SK-N-SH (cell line): Measurements from ENCODE around the gene IGLON5. TPM values are rescaled to one million over a fixed set of nuclear protein-coding genes. Genes with fewer than 3 reads are reported as not detected.

ENCODE experiments used
- CTCF ChIA-PET: fragments of 300-600, 350-600 bp; formaldehyde crosslinking; extraction: SDS; loops from one replicate; lab custom pipeline; 2021; lab: Yijun Ruan, JAX
- POLR2A ChIA-PET: fragments of 350-600 bp; sonication (Branson Sonifier 250); formaldehyde crosslinking; extraction: SDS; loops from one replicate; lab custom pipeline; 2020; ENCODE audit warnings: antibody characterized with exemption, inconsistent platforms; lab: Yijun Ruan, JAX
- DNase-seq: peaks from one replicate; pipeline ENCODE4 v3.0.0; 2012
- H2AFZ ChIP-seq: fragments of 200-600 bp; sonication (generic); 2 replicates; pipeline ENCODE4 v1.8.1; 2016; ENCODE audit warnings: antibody characterized with exemption, mild to moderate bottlenecking, low read depth
- H3F3A ChIP-seq: fragments of 200-600 bp; sonication (generic); replicated peaks from 2 replicates; pipeline ENCODE3; 2016; ENCODE audit warnings: antibody characterized with exemption, mild to moderate bottlenecking; ENCODE audit not compliant: insufficient read depth
- H3K27ac ChIP-seq, 2 experiments: fragments of 200-500 bp in 1 of 2; fragments of 200-600 bp in 1 of 2; sonication (Bioruptor generic) in 1 of 2; sonication (generic), shearing (Covaris generic) in 1 of 2; 2 replicates each; pipeline versions ENCODE4 v1.5.1 to v1.6.1; 2014 to 2016; ENCODE audit warnings: low read depth in 2 of 2, inconsistent platforms in 1 of 2, low read length in 1 of 2, mild to moderate bottlenecking in 1 of 2, mixed read lengths in 1 of 2
- H3K27me3 ChIP-seq: fragments of 200-600 bp; sonication (generic), shearing (Covaris generic); 2 replicates; pipeline ENCODE4 v1.6.1; 2016; ENCODE audit warnings: mixed run types; ENCODE audit not compliant: insufficient read depth
- H3K36me3 ChIP-seq, 2 experiments: fragments of 200-500 bp in 1 of 2; fragments of 200-600 bp in 1 of 2; sonication (Bioruptor generic) in 1 of 2; sonication (generic) in 1 of 2; replicated peaks in 1 of 2; 2 replicates each; pipeline versions ENCODE3 to v1.5.1; 2014 to 2016; ENCODE audit warnings: low read length in 1 of 2, mild to moderate bottlenecking in 1 of 2; ENCODE audit not compliant: insufficient read depth in 2 of 2, control insufficient read depth in 1 of 2
- H3K4me1 ChIP-seq, 2 experiments: fragments of 200-500 bp in 1 of 2; fragments of 200-600 bp in 1 of 2; sonication (Bioruptor generic) in 1 of 2; sonication (generic), shearing (Covaris generic) in 1 of 2; 2 replicates each; pipeline versions ENCODE4 v1.5.1 to v1.6.1; 2014 to 2016; ENCODE audit warnings: low read depth in 1 of 2, low read length in 1 of 2, mixed run types in 1 of 2; ENCODE audit not compliant: insufficient read depth in 2 of 2, control insufficient read depth in 1 of 2
- H3K4me2 ChIP-seq: fragments of 200-600 bp; sonication (generic), shearing (Covaris generic); 2 replicates; pipeline ENCODE4 v1.6.1; 2017; ENCODE audit warnings: mixed run types
- H3K4me3 ChIP-seq, 2 experiments: fragments of 200-500 bp in 1 of 2; fragments of 200-600 bp in 1 of 2; sonication (Bioruptor generic) in 1 of 2; sonication (generic), shearing (Covaris generic) in 1 of 2; 2 replicates each; pipeline versions ENCODE4 v1.5.1 to v1.8.1; 2014 to 2016; ENCODE audit warnings: low read depth in 2 of 2, inconsistent platforms in 1 of 2, low read length in 1 of 2, mild to moderate bottlenecking in 1 of 2, mixed read lengths in 1 of 2, moderate library complexity in 1 of 2
- H3K79me2 ChIP-seq: fragments of 200-600 bp; sonication (generic); 2 replicates; pipeline ENCODE4 v1.8.1; 2017; ENCODE audit warnings: mild to moderate bottlenecking; ENCODE audit not compliant: insufficient read depth
- H3K9ac ChIP-seq: fragments of 200-600 bp; sonication (generic); 2 replicates; pipeline ENCODE4 v1.6.1; 2017; ENCODE audit warnings: mixed run types
- H3K9me2 ChIP-seq: fragments of 200-600 bp; sonication (generic); 2 replicates; pipeline ENCODE4 v1.6.1; 2017; ENCODE audit warnings: mixed run types
- H3K9me3 ChIP-seq: fragments of 200-600 bp; sonication (generic); 2 replicates; pipeline ENCODE4 v1.6.1; 2017; ENCODE audit warnings: mixed run types, mild to moderate bottlenecking, moderate library complexity
- H4K20me1 ChIP-seq: fragments of 200-600 bp; sonication (generic); 2 replicates; pipeline ENCODE4 v1.6.1; 2017; ENCODE audit warnings: mild to moderate bottlenecking, mixed run types; ENCODE audit not compliant: insufficient read depth
- FOSL2 ChIP-seq: IDR thresholded peaks from 2 replicates; pipeline ENCODE4 v1.4.0; 2012; ENCODE audit warnings: low read depth, mild to moderate bottlenecking, moderate library complexity, borderline replicate concordance
- FOXJ3 ChIP-seq: sonication (generic); formaldehyde crosslinking; IDR thresholded peaks from 2 replicates; pipeline ENCODE4 v1.5.1; 2020; ENCODE audit warnings: mild to moderate bottlenecking, missing genetic modification reagents
- FOXM1 ChIP-seq: IDR thresholded peaks from 2 replicates; pipeline ENCODE4 v1.4.0; 2012; ENCODE audit warnings: low read depth, mild to moderate bottlenecking
- GABPA ChIP-seq: IDR thresholded peaks from 2 replicates; pipeline ENCODE4 v1.4.0; 2012; ENCODE audit warnings: low read depth, mild to moderate bottlenecking
- GATA2 ChIP-seq: sonication (generic); formaldehyde crosslinking; IDR thresholded peaks from 2 replicates; pipeline ENCODE4 v1.5.0; 2020; ENCODE audit warnings: mild to moderate bottlenecking, missing genetic modification reagents
- MXI1 ChIP-seq: IDR thresholded peaks from 2 replicates; pipeline ENCODE4 v1.6.1; 2012; ENCODE audit warnings: mild to moderate bottlenecking, low read depth, low read length, improper control_type of control experiment
- NFIC ChIP-seq: IDR thresholded peaks from 2 replicates; pipeline ENCODE4 v1.4.0; 2012; ENCODE audit warnings: borderline replicate concordance
- NRF1 ChIP-seq: IDR thresholded peaks from 2 replicates; pipeline ENCODE4 v1.6.1; 2012; ENCODE audit warnings: low read depth, mild to moderate bottlenecking, low read length
- POLR2AphosphoS5 ChIP-seq: IDR thresholded peaks from 2 replicates; pipeline ENCODE4 v1.6.1; 2012; ENCODE audit warnings: low read depth, low read length
- RAD21 ChIP-seq: IDR thresholded peaks from 2 replicates; pipeline ENCODE4 v1.6.1; 2012; ENCODE audit warnings: mild to moderate bottlenecking, low read length
- RFX5 ChIP-seq: IDR thresholded peaks from 2 replicates; pipeline ENCODE4 v1.6.1; 2012; ENCODE audit warnings: mild to moderate bottlenecking, improper control_type of control experiment, low read length
- SIN3A ChIP-seq: IDR thresholded peaks from 2 replicates; pipeline ENCODE4 v1.6.1; 2012; ENCODE audit warnings: low read depth, mild to moderate bottlenecking, low read length, moderate library complexity, borderline replicate concordance
- SMC3 ChIP-seq: IDR thresholded peaks from 2 replicates; pipeline ENCODE4 v1.6.1; 2012; ENCODE audit warnings: low read depth, low read length, improper control_type of control experiment
- TAF1 ChIP-seq: IDR thresholded peaks from 2 replicates; pipeline ENCODE4 v1.6.1; 2012; ENCODE audit warnings: low read depth, mild to moderate bottlenecking, low read length, moderate library complexity, borderline replicate concordance
- YY1 ChIP-seq: IDR thresholded peaks from 2 replicates; pipeline ENCODE4 v1.4.0; 2012; ENCODE audit warnings: low read depth, mild to moderate bottlenecking
- WGBS: methylation state at CpG from one replicate; pipeline ENCODE4 v1.1.6; 2017; ENCODE audit warnings: low lambda C conversion rate; 5-methylcytosine and 5-hydroxymethylcytosine counted together
- polyA plus RNA-seq, 3 experiments: library from polyadenylated mRNA; depleted of rRNA; stranded (reverse); fragments of >200 nt; gene quantifications; 2 replicates each; pipeline ENCODE4 v1.2.3, GENCODE V29; 2012
- TF ChIP-seq, protein P1 (sequence below): IDR thresholded peaks from 2 replicates; pipeline ENCODE4; 2012
- TF ChIP-seq, protein P2 (sequence below): fragments of 150-350 bp; IDR thresholded peaks from 2 replicates; pipeline ENCODE4 v1.6.1; 2017; ENCODE audit warnings: antibody characterized with exemption, low read length, low read depth, borderline replicate concordance
- TF ChIP-seq, protein P3 (sequence below): IDR thresholded peaks from 2 replicates; pipeline ENCODE4 v1.4.0; 2012; ENCODE audit warnings: low read depth, borderline replicate concordance
- TF ChIP-seq, protein P4 (sequence below): fragments of 150-350 bp; IDR thresholded peaks from 2 replicates; pipeline ENCODE4 v1.6.1; 2016; ENCODE audit warnings: mild to moderate bottlenecking, low read depth, low read length

IGLON5 gene
- polyA plus RNA-seq, 1 of the 3 experiments (the other 2 are of a cell fraction) = 0.36 TPM

DNA sequence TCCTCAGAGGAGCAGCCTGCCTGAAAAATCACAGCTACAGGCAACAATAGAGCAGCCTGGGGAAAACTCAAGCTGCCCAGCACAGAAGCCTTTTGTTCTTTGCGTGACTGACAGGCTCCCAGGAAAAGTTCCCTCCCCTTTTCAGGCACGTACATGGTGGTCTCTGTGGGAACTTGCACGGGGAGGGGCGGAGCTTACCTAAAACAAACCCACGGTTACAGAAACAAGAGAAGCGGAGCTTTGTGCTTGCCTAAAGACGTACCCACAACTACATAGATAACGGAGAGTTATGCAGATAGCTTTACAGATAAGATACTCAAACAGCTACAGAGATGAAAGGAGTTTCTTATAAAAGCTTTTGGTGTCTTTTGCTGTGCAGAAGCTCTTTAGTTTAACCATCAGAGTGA, 43.3 kb downstream of the IGLON5 start:
- H3K36me3 ChIP-seq = no peaks in the 10 kb centered on the region
- H3K9ac ChIP-seq = no peak overlapping the region
- DNase-seq = peak; percentile 53
- no peaks in the 10 kb centered on the region for H3K9me3 ChIP-seq
- H3K27ac ChIP-seq = no peak overlapping the region
- H3K4me1 ChIP-seq = no peaks in the 10 kb centered on the region; a peak in 1 of 4 replicates
- CTCF ChIA-PET = no interaction called here
- peaks cover 4% of the 10 kb centered on the region for H3F3A ChIP-seq
- H3K27me3 ChIP-seq = no peaks in the 10 kb centered on the region
- TF ChIP-seq, protein P1, sequence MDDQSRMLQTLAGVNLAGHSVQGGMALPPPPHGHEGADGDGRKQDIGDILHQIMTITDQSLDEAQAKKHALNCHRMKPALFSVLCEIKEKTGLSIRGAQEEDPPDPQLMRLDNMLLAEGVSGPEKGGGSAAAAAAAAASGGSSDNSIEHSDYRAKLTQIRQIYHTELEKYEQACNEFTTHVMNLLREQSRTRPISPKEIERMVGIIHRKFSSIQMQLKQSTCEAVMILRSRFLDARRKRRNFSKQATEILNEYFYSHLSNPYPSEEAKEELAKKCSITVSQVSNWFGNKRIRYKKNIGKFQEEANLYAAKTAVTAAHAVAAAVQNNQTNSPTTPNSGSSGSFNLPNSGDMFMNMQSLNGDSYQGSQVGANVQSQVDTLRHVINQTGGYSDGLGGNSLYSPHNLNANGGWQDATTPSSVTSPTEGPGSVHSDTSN = peak; percentile 13; the same call in 1 of the 2 replicates
- TF ChIP-seq MXI1 = no peak
- POLR2A ChIA-PET = no interaction called here
- H2AFZ ChIP-seq = no peak overlapping the region
- no peak overlapping the region for H3K4me2 ChIP-seq
- no peaks in the 10 kb centered on the region for H3K79me2 ChIP-seq
- WGBS = 55% methylated on average over 7 of the region's 8 CpGs
- H4K20me1 ChIP-seq = no peaks in the 10 kb centered on the region
- H3K9me2 ChIP-seq = no peaks in the 10 kb centered on the region
- no peak overlapping the region for H3K4me3 ChIP-seq

DNA sequence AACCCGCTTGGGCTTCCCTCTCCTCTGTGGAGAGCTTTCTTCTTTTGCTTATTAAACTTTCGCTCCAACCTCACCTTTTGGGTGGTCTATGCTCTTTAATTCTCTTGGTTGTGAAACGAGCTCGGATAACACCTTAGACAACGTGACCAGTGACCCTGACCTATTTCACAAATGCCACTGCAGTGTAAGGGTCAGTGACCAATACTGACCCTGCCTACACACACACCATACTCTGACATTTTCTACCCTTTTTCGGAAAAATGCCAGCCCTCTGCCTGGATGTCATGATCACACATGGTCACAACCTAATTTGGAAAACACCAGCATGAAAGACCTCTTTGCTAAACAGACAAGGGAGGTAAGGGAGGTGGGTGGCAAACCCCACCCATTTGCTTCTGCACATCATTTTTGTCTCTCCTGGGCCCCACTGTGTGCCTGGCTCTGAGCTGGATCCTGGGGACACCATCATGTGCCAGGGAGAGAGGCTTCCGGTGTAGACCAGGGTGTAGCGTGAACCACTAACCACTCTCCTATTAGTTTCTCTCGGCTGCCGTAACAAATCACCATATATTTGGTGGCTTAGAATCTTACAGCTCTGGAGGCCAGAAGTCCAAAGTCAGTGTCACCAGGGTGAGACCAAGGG, 44.8 kb downstream of the IGLON5 start:
- no peak for TF ChIP-seq POLR2AphosphoS5
- no peak for TF ChIP-seq SIN3A
- TF ChIP-seq FOXM1 = no peak
- no peak for TF ChIP-seq SMC3
- TF ChIP-seq NFIC = no peak
- TF ChIP-seq TAF1 = no peak
- no peak for TF ChIP-seq GATA2 (CRISPR knock-in tag)
- no peak for TF ChIP-seq RAD21
- H4K20me1 ChIP-seq = no peaks in the 10 kb centered on the region
- no peak for DNase-seq
- CTCF ChIA-PET = interaction anchor here (0.8 to 1.5 kb wide), 2 partner anchors 14 to 43 kb away, joined by 3 to 4 read pairs; partner anchors contain the start of gene VSIG10L
- no peaks in the 10 kb centered on the region for H3K36me3 ChIP-seq
- H3K27ac ChIP-seq = no peak overlapping the region
- H3K4me3 ChIP-seq = no peak overlapping the region
- no peak overlapping the region for H2AFZ ChIP-seq
- H3K9ac ChIP-seq = no peak overlapping the region
- H3K4me2 ChIP-seq = no peak overlapping the region
- no peaks in the 10 kb centered on the region; a peak in 1 of 4 replicates for H3K4me1 ChIP-seq
- no peaks in the 10 kb centered on the region for H3K9me2 ChIP-seq
- H3F3A ChIP-seq = peaks cover 7% of the 10 kb centered on the region
- no peaks in the 10 kb centered on the region for H3K27me3 ChIP-seq
- H3K9me3 ChIP-seq = no peaks in the 10 kb centered on the region
- WGBS = 92% methylated on average over 10 of the region's 10 CpGs
- POLR2A ChIA-PET = no interaction called here
- no peaks in the 10 kb centered on the region for H3K79me2 ChIP-seq

DNA sequence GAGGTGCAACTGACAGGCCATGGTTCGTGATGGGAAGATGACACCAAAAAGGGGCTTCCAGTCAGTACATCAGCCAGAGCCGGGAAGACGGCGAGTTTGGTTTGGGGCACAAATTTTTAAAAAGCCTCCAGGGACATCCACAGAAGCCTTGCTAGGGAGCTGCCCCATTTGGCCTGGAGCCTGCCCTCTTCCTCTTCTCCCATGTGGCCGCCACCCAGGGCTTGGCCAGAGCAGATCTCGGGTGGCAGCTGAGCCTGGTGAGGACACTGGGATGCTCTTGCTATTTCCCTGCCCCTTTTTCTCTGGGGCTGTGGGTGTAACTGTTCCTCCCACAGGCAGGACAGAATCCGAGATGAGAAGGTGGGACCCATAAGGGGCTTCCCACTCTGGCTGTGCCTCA, 46.5 kb downstream of the IGLON5 start:
- no peak overlapping the region for H2AFZ ChIP-seq
- no peak overlapping the region for H3K4me2 ChIP-seq
- no peak overlapping the region for H3K4me3 ChIP-seq
- no peaks in the 10 kb centered on the region for H3K27me3 ChIP-seq
- H3K79me2 ChIP-seq = no peaks in the 10 kb centered on the region
- no peaks in the 10 kb centered on the region for H3K9me3 ChIP-seq
- H3K9me2 ChIP-seq = no peaks in the 10 kb centered on the region
- peaks cover 7% of the 10 kb centered on the region for H3F3A ChIP-seq
- DNase-seq = no peak
- H3K9ac ChIP-seq = no peak overlapping the region
- no peaks in the 10 kb centered on the region; a peak in 1 of 4 replicates for H3K4me1 ChIP-seq
- CTCF ChIA-PET = interaction anchor here (2.7 kb wide), 1 partner anchor 17 kb away, joined by 8 read pairs; no protein-coding TSS in a partner anchor
- no peaks in the 10 kb centered on the region for H3K36me3 ChIP-seq
- H4K20me1 ChIP-seq = no peaks in the 10 kb centered on the region
- no peak overlapping the region for H3K27ac ChIP-seq
- 83% methylated on average over 6 of the region's 7 CpGs for WGBS
- POLR2A ChIA-PET = no interaction called here
- TF ChIP-seq GABPA (no peak), NRF1 (no peak), RFX5 (no peak), FOXJ3 (CRISPR knock-in tag) (no peak), YY1 (no peak), FOSL2 (no peak), SIN3A (no peak), TAF1 (no peak), SMC3 (no peak)
- TF ChIP-seq, protein P2, sequence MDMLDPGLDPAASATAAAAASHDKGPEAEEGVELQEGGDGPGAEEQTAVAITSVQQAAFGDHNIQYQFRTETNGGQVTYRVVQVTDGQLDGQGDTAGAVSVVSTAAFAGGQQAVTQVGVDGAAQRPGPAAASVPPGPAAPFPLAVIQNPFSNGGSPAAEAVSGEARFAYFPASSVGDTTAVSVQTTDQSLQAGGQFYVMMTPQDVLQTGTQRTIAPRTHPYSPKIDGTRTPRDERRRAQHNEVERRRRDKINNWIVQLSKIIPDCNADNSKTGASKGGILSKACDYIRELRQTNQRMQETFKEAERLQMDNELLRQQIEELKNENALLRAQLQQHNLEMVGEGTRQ = no peak
- TF ChIP-seq, protein P3, sequence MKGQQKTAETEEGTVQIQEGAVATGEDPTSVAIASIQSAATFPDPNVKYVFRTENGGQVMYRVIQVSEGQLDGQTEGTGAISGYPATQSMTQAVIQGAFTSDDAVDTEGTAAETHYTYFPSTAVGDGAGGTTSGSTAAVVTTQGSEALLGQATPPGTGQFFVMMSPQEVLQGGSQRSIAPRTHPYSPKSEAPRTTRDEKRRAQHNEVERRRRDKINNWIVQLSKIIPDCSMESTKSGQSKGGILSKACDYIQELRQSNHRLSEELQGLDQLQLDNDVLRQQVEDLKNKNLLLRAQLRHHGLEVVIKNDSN = no peak
- TF ChIP-seq, protein P4, sequence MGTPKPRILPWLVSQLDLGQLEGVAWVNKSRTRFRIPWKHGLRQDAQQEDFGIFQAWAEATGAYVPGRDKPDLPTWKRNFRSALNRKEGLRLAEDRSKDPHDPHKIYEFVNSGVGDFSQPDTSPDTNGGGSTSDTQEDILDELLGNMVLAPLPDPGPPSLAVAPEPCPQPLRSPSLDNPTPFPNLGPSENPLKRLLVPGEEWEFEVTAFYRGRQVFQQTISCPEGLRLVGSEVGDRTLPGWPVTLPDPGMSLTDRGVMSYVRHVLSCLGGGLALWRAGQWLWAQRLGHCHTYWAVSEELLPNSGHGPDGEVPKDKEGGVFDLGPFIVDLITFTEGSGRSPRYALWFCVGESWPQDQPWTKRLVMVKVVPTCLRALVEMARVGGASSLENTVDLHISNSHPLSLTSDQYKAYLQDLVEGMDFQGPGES = no peak
